T-helper 2 cell treated with Interferon-gamma antibody and Interleukin-4, amounts not matched to agents 5 μg/mL and 100 μg/mL, for 36 hours (primary cell): ENCODE data around the gene MCEE.
"Not testable (repeated sequence)": the region's sequence is repeated elsewhere in the genome, so short reads cannot be mapped to it uniquely, and the experiment has no call there.

Experiments
- DNase-seq: peaks from one replicate; pipeline ENCODE4 v3.0.0; 2021; ENCODE audit warnings: low spot score
- H3K27ac Mint-ChIP-seq: one replicate; pipeline ENCODE4 v1.8.0; 2021; ENCODE audit warnings: mild to moderate bottlenecking, mixed read lengths
- H3K27me3 Mint-ChIP-seq: one replicate; pipeline ENCODE4 v1.8.0; 2021; ENCODE audit warnings: low read depth, mixed read lengths
- H3K36me3 Mint-ChIP-seq: one replicate; pipeline ENCODE4 v1.8.0; 2021; ENCODE audit warnings: low read depth, mixed read lengths
- H3K4me1 Mint-ChIP-seq: one replicate; pipeline ENCODE4 v1.8.0; 2021; ENCODE audit warnings: low read depth, mixed read lengths
- H3K4me3 Mint-ChIP-seq: one replicate; pipeline ENCODE4 v1.8.0; 2022; ENCODE audit warnings: mild to moderate bottlenecking, moderate library complexity, mixed read lengths
- H3K9me3 Mint-ChIP-seq: one replicate; pipeline ENCODE4 v1.8.0; 2021; ENCODE audit warnings: mixed read lengths

MCEE gene

DNA sequence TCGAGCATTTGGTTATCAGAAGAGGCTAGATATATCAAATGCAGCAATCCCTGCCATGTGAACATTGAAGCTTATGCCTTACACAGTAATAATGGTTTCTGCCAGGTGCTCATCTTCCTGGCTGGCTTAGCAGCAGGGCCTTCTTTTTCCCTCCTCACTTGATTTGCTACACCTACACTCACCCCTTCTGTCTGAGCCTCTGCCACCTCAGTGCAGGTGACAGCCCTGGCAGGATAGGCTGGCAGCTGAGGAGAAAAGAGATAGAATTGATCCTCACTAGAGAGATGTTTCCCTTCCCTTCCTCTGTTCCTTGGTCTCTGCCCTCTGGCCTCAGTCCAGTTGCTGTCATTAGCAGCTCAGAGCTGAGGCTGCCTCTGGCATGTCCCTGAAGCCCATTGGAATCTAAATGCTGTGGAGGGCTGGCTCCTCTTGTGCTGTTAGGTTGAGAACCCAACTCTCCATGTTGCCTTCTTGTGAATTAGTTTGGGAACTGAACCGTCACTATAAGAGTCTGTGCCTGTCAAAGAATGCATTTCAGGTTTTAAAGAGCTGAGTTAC, 18.6 kb upstream of the MCEE start:
- Mint-ChIP-seq H3K27ac (no peak overlapping the region), H3K27me3 (no peaks in the 10 kb centered on the region), H3K9me3 (no peaks in the 10 kb centered on the region), H3K36me3 (peaks cover 51% of the 10 kb centered on the region), H3K4me3 (no peak overlapping the region), H3K4me1 (no peaks in the 10 kb centered on the region)
- DNase-seq: no peak

DNA sequence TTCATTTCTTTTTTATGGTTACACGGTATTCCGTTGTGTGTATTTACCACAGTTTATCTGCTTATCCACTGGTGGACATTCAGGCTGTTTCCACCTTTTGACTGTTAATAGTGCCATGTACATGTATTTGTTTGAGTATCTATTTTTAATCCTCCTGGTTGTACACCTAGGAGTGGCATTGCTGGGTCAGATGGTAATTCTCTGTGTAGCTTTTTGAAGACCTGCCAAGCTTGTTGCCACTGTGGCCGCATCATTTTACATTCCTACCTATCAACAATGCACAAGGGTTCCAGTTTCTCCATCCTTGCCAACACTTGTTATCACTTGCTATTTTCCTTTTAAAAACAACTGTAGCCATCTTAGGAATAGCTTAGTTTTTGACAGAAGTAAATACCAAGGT, 13.8 kb upstream of the MCEE start:
- peaks cover 68% of the 10 kb centered on the region for H3K36me3 Mint-ChIP-seq

DNA sequence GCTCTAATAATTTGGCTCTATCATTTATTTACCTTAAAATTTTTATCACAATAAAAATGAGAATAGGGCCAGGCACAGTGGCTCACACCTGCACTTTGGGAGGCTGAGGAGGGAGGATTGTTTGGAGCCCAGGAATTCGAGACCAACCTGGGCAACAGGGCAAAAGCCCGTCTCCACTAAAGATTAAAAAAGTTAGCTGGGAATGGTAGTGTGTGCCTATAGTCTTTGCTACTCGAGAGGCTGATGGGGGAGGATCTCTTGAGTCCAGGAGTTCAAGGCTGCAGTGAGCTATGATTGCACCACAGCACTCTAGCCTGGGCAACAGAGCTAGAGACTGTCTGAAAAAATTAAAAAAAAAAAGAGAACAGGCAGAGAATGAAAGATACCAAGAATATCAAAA, 6.1 kb upstream of the MCEE start:
- Mint-ChIP-seq H3K9me3 (no peaks in the 10 kb centered on the region), H3K27me3 (no peaks in the 10 kb centered on the region), H3K4me3 (no peak overlapping the region), H3K36me3 (peaks cover 36% of the 10 kb centered on the region), H3K27ac (no peak overlapping the region), H3K4me1 (no peaks in the 10 kb centered on the region)
- DNase-seq: no peak

More for the DNA sequence above, 13.8 kb upstream of the MCEE start:
- Mint-ChIP-seq H3K27me3 (no peaks in the 10 kb centered on the region), H3K4me3 (no peak overlapping the region), H3K4me1 (no peaks in the 10 kb centered on the region), H3K9me3 (no peaks in the 10 kb centered on the region), H3K27ac (no peak overlapping the region)
- no peak for DNase-seq

DNA sequence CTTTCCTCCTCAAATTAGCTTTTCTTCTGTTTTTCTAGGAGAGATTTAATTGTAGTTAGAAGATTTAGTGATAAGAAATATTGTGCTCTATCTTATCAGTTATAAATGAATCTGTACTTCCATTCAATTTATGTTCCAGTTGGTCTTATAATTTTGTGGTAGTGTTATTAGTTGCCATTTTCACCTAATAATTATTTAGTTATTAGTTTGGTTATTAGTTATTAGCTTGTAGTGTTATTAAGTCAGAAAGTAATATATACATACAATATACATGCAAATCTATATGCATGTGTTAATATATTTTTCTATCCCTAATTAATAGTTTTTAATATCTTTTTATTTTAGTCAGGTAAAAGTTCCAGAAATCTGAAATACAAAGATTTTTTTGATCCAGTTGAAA, 3.6 kb upstream of the MCEE start:
- Mint-ChIP-seq H3K4me3 (no peak overlapping the region), H3K27me3 (no peaks in the 10 kb centered on the region), H3K9me3 (no peaks in the 10 kb centered on the region), H3K36me3 (peaks cover 23% of the 10 kb centered on the region), H3K4me1 (peaks cover 2% of the 10 kb centered on the region), H3K27ac (no peak overlapping the region)
- no peak for DNase-seq

DNA sequence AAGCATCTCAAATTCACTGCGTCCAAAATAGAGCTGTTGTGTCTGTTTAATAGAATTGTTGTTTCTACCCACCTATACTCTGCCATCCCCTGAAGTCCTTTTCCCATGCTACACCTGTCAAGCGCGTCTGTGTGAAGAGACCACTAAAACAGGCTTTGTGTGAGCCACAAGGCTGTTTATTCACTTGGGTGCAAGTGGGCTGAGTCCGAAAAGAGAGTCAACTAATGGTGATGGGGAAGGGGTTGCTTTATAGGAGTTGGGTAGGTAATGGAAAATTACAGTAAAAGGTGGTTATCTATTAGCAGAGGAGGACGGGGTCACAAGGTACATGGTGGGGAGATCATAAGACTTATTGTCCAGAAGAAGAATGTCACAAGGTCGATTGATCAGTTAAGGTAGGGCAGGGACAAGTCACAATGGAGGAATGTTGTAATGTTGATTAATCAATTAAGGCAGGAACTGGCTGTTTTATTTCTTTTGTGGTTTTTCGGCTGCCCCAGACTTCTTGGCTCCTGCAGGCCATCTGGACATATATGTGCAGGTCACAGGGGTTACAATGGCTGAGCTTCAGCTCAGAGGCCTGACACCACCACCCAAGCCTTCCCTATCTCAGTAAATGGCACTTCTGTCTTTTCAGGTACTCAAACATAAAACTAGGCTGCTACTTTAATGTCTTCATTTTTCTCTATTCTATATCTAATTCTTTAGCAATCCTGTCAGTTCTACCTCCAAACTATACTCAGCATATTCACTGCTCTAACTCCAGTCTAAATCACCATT, 1.5 kb upstream of the MCEE start:
- H3K27ac Mint-ChIP-seq, DNase-seq, H3K4me3 Mint-ChIP-seq, H3K9me3 Mint-ChIP-seq, H3K4me1 Mint-ChIP-seq, H3K27me3 Mint-ChIP-seq: not testable (repeated sequence)
- peaks cover 16% of the 10 kb centered on the region for H3K36me3 Mint-ChIP-seq

DNA sequence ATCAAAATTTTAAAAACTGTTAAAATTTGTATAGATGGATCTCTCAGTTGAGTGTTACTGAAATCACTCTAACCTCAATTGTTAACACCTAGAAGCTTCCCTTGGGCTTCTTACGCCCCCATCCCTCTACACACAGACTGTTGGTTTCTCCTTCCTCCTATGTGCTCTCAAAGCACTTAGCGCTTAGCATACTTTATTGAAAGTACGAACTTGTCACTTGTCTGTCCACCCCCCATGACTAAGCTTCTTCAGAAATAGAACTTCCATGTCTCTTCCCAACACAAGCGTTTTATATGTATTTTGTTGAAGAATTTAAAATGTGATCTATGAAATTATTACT, 846 bp upstream of the MCEE start:
- Mint-ChIP-seq H3K27me3 (no peaks in the 10 kb centered on the region), H3K4me3 (no peak overlapping the region), H3K9me3 (no peaks in the 10 kb centered on the region), H3K27ac (no peak overlapping the region), H3K36me3 (peaks cover 13% of the 10 kb centered on the region), H3K4me1 (peaks cover 6% of the 10 kb centered on the region)
- DNase-seq: no peak

DNA sequence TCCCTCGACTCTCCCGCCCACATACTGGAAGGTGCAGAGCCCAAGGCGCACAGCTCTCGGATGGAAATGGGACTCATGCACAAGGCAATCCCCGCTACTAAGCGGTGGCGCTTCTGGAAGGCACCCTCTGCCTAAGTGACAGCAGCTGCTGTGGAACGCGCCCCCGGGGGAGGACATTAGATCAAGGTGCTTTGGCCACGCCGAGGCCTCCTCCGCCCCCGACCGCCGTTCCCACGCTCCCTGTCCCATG, 202 bp downstream of the MCEE start:
- no peak overlapping the region for H3K4me3 Mint-ChIP-seq
- no peak for DNase-seq
- H3K27me3 Mint-ChIP-seq: no peaks in the 10 kb centered on the region
- peaks cover 6% of the 10 kb centered on the region for H3K4me1 Mint-ChIP-seq
- peaks cover 10% of the 10 kb centered on the region for H3K36me3 Mint-ChIP-seq
- H3K27ac Mint-ChIP-seq: no peak overlapping the region
- H3K9me3 Mint-ChIP-seq: no peaks in the 10 kb centered on the region

DNA sequence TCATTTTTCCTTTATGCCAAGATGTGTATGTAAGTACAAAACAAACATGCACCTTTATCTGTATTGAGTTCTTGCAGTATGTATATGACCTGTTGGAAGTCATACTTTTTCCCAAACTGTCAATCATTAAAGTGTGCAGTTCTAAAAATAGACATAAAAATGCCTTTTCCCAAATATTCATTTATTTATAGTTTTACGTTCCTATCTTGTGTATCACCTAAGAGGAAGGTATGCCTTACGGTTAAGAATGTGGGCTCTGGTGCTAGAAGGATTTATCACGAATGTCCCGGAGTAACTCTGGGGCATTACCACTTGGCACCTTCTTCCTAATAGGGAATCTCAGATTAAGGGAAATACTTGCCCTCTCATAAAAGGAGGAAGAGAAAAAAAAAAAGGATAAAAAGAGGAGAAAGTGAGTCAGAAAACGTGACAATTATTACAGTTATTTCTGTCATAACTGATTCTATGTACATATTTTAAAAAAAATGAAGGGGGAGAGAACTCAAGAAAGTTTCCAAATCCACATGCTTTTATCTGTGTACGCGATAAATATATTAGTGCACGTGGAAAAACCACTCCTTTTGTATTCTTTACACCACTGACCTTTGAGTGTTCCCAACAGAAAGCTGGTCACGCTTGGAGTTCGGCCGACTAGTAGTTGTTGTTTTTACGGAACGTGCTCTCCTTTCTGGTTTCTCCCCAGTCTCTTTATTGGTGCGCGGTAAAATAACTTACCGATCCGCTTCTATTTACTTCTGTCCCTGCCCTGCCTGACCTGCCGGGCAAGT, 721 bp downstream of the MCEE start:
- H3K27me3 Mint-ChIP-seq: no peaks in the 10 kb centered on the region
- no peaks in the 10 kb centered on the region for H3K9me3 Mint-ChIP-seq
- no peak overlapping the region for H3K4me3 Mint-ChIP-seq
- DNase-seq: no peak
- H3K27ac Mint-ChIP-seq: no peak overlapping the region
- H3K4me1 Mint-ChIP-seq: peaks cover 6% of the 10 kb centered on the region
- peaks cover 7% of the 10 kb centered on the region for H3K36me3 Mint-ChIP-seq

DNA sequence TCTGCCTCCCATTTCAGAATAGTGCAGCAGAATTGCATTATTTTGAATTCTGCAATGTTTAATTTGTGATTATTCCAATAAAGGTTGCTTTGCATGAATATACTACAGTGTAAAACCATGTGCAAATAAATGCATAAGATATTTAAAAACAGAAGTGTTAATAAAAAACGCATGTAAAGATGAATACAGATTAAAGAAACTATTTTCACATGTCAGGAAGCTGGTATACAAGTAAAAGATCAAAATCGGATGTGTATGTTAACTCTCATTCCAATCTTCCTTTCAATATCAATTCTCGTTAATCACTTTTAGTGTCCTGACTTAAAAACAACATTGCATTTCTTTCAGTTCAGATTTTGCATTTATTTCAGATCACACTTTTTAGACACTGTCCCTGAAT, 3.1 kb downstream of the MCEE start:
- Mint-ChIP-seq H3K27me3 (no peaks in the 10 kb centered on the region), H3K36me3 (peaks cover 10% of the 10 kb centered on the region), H3K4me1 (peaks cover 6% of the 10 kb centered on the region), H3K27ac (no peak overlapping the region), H3K4me3 (no peak overlapping the region), H3K9me3 (no peaks in the 10 kb centered on the region)
- no peak for DNase-seq

DNA sequence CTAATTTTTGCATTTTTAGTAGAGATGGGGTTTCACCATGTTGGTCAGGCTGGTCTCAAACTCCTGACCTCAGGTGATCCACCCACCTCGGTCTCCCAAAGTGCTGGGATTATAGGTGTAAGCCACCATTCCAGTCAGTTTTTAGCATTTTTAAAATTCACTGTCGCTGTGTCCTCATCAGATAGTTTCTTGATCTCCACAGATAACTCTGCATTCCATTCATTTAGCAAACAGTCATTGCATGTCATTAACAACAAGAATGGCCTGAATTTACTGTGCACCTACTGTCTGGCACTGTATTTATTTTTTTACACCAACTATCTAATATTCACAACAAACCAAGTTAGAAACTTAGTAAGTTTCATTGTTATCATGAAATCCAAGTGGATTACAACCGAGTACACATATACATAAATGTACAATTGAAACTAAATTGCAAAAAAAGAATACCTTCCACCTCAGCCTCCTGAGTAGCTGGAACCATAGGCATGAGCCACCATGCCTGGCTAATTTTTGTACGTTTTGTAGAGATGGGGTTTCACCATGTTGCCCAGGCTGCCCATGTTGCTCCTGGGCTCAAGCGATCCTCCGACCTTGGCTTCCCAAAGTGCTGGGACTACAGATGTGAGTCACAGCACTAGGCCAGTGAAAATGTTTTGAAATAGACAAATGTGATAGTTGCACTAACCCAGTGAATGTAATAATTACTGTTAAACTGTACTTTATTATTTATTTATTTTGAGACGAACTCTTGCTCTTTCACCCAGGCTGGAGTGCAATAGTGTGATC, 4.3 kb downstream of the MCEE start:
- Mint-ChIP-seq H3K27ac (no peak overlapping the region), H3K36me3 (peaks cover 15% of the 10 kb centered on the region), H3K4me3 (no peak overlapping the region), H3K9me3 (no peaks in the 10 kb centered on the region), H3K4me1 (peaks cover 6% of the 10 kb centered on the region), H3K27me3 (no peaks in the 10 kb centered on the region)
- DNase-seq: no peak

DNA sequence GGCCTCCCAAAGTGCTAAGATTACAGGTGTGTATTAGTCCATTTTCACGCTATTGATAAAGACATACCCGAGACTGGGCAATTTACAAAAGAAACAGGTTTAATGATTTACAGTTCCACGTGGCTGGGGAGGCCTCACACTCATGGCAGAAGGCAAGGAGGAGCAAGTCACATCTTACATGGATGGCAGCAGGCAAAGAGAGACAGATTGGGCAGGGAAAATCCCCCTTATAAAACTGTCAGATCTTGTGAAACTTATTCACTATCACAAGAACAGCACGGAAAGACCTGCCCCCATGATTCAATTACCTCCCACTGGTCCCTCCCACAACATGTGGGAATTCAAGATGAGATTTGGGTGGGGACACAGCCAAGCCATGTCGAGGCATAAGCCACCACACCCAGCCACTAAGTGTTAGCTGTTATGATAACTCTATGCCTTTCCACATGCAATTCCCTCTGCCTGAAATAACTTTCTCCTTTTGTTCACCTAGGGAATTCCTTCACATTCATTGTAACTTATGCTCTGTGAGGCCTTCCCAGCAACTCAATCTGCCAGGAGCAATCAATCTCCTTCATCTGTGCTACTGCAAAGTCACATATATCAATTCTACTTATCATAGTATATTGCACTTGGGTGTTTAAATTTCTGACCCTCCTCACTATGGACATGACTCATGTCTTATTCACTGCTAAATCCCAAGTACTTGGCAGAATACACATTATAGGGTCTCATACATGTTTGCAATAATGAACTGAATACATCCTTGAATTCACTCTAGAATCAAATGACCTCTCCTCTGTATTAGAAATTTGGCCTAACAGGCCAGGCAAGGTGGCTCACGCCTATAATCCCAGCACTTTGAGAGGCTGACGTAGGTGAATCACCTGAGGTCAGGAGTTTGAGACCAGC, 7.4 kb downstream of the MCEE start:
- no peaks in the 10 kb centered on the region for H3K9me3 Mint-ChIP-seq
- DNase-seq: no peak

DNA sequence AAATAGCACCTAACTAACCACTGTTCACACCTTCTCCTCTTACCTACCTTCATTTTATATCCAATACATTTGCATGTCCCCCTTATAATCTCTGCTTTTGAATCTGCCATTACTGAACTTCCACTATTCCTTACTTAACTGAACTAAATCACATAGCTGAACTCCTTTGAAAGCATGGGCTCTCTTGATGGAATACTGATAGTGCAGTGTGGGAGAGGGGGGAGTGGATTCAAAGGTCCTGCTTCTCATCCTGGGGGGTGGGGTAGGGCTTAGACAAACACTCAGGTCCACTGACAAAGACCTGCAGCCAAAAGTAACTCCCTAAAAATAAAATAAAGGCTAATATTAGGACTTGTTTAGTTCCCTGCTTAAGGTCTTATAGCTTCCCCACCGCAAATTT, 8.6 kb downstream of the MCEE start:
- H3K27ac Mint-ChIP-seq: no peak overlapping the region
- no peak overlapping the region for H3K4me3 Mint-ChIP-seq
- H3K27me3 Mint-ChIP-seq: no peaks in the 10 kb centered on the region
- peaks cover 14% of the 10 kb centered on the region for H3K36me3 Mint-ChIP-seq
- H3K4me1 Mint-ChIP-seq: no peaks in the 10 kb centered on the region
- DNase-seq: no peak
- H3K9me3 Mint-ChIP-seq: no peaks in the 10 kb centered on the region

More for the DNA sequence above, 7.4 kb downstream of the MCEE start:
- H3K27me3 Mint-ChIP-seq: no peaks in the 10 kb centered on the region
- H3K4me3 Mint-ChIP-seq: no peak overlapping the region
- peaks cover 14% of the 10 kb centered on the region for H3K36me3 Mint-ChIP-seq
- H3K4me1 Mint-ChIP-seq: peaks cover 1% of the 10 kb centered on the region
- no peak overlapping the region for H3K27ac Mint-ChIP-seq

DNA sequence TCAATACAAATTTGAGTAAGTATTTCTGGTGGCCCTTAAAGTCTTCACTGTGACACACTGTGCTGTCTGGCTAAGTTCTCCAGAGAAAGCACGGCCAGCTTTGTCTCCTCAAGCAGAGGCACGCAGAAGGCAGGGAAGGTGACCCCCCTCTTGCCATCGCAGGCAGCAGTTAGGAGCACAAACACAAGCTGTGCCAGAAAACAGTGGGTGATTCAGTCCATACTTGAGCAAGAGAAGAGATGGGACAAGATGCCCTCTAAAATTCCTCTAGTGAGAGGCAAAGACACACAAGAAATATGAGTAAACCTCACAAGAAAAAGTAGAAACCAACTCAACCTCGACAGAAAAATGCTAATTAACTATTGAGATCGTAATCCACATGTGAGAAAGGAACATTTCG, 9.8 kb downstream of the MCEE start:
- no peaks in the 10 kb centered on the region for H3K9me3 Mint-ChIP-seq
- peaks cover 15% of the 10 kb centered on the region for H3K36me3 Mint-ChIP-seq
- no peak overlapping the region for H3K4me3 Mint-ChIP-seq
- no peaks in the 10 kb centered on the region for H3K4me1 Mint-ChIP-seq
- H3K27me3 Mint-ChIP-seq: no peaks in the 10 kb centered on the region
- no peak overlapping the region for H3K27ac Mint-ChIP-seq
- DNase-seq: no peak
